ENCODE data around the gene KCNQ4. TPM values are rescaled to one million over a fixed set of nuclear protein-coding genes. Genes with fewer than 3 reads are reported as not detected.

KCNQ4 gene
- total and polyA plus RNA-seq, 2 donors (not counting 1 experiment from before 2014, with no cell fraction given) = 0.16 to 0.20 TPM

GRCh38 chr1:40884055-40884795 lies 100.6 kb downstream of the KCNQ4 start:
- Histone ChIP-seq H3K27ac (ENCODE audit: low read length in 2 of 2) (no peak overlapping the region), H2AFZ (ENCODE audit: insufficient read depth, low read depth, low read length, poor library complexity, severe bottlenecking) (peak overlapping the region; percentile 28), H3K36me3 (replicated peaks in 1 of 2; ENCODE audit: control extremely low read depth in 1 of 2, control insufficient read depth in 1 of 2, extremely low read depth in 1 of 2, insufficient read depth in 2 of 2, low read length in 1 of 2) (no peaks in the 10 kb centered on the region), H3K9me3 (ENCODE audit: control extremely low read depth in 1 of 3, control insufficient read depth in 2 of 3, insufficient read depth in 1 of 3, low read length in 2 of 3) (peaks cover 0 to 11% (median 8%) of the 10 kb centered on the region in 3 donors), H3K4me1 (ENCODE audit: control insufficient read depth in 2 of 2, insufficient read depth in 2 of 2, low read length in 2 of 2) (no peaks in the 10 kb centered on the region), H3K79me2 (ENCODE audit: control insufficient read depth, insufficient read depth, low read length) (no peaks in the 10 kb centered on the region), H3K4me2 (replicated peaks; ENCODE audit: low read depth, low read length, poor library complexity, severe bottlenecking) (peak overlapping the region; percentile 28), H3K27me3 (replicated peaks in 1 of 4; ENCODE audit: control extremely low read depth in 1 of 4, control insufficient read depth in 3 of 4, insufficient read depth in 4 of 4, low read length in 3 of 4) (peaks cover 0 to 32% (median 6%) of the 10 kb centered on the region in 4 experiments), H4K20me1 (ENCODE audit: control insufficient read depth, insufficient read depth, low read length, poor library complexity, severe bottlenecking) (no peaks in the 10 kb centered on the region), H3K4me3 (ENCODE audit: control extremely low read depth in 1 of 5, extremely low read depth in 1 of 5, insufficient read depth in 1 of 5, low read depth in 2 of 5, low read length in 4 of 5) (no peak overlapping the region), H3K9ac (ENCODE audit: low read length) (no peak overlapping the region)
- WGBS (ENCODE audit: insufficient coverage) = 23% methylated on average over 65 of the region's 73 CpGs
- ChIA-PET POLR2A (no interaction called here), CTCF (no interaction called here)
- TF ChIP-seq CTCF (IDR thresholded peaks at IDR 0.05) = no peak
- no peak for TF ChIP-seq EZH2 (IDR thresholded peaks at IDR 0.05; ENCODE audit: borderline replicate concordance, insufficient read depth, low read depth, low read length, poor library complexity, severe bottlenecking)
- Mint-ChIP-seq H3K4me3 (no peak overlapping the region), H3K27me3 (peaks cover 54% of the 10 kb centered on the region), H3K9me3 (ENCODE audit: insufficient read depth) (peaks cover 2% of the 10 kb centered on the region), H3K4me1 (peaks cover 3% of the 10 kb centered on the region), H3K27ac (no peak overlapping the region)
- intact Hi-C loops (cut with micrococcal nuclease) = no loop called here
- ATAC-seq (ENCODE audit: low read depth) = no peak
- DNase-seq = no peak

GRCh38 chr1:40886318-40887011 lies 102.9 kb downstream of the KCNQ4 start:
- no peak overlapping the region for H3K27ac ChIP-seq (ENCODE audit: low read length in 2 of 2)
- no peaks in the 10 kb centered on the region for H4K20me1 ChIP-seq (ENCODE audit: control insufficient read depth, insufficient read depth, low read length, poor library complexity, severe bottlenecking)
- ChIA-PET POLR2A (no interaction called here), CTCF (no interaction called here)
- H3K4me1 Mint-ChIP-seq = peaks cover 3% of the 10 kb centered on the region
- no peak overlapping the region for H3K4me3 Mint-ChIP-seq
- peaks cover 0 to 11% (median 8%) of the 10 kb centered on the region in 3 donors for H3K9me3 ChIP-seq (ENCODE audit: control extremely low read depth in 1 of 3, control insufficient read depth in 2 of 3, insufficient read depth in 1 of 3, low read length in 2 of 3)
- no peaks in the 10 kb centered on the region for H3K79me2 ChIP-seq (ENCODE audit: control insufficient read depth, insufficient read depth, low read length)
- ATAC-seq (ENCODE audit: low read depth) (no peak), DNase-seq (no peak)
- H3K4me1 ChIP-seq (ENCODE audit: control insufficient read depth in 2 of 2, insufficient read depth in 2 of 2, low read length in 2 of 2) = no peaks in the 10 kb centered on the region
- WGBS (ENCODE audit: insufficient coverage) = 71% methylated on average over 3 of the region's 7 CpGs
- peaks cover 0 to 21% (median 4%) of the 10 kb centered on the region in 4 experiments for H3K27me3 ChIP-seq (replicated peaks in 1 of 4; ENCODE audit: control extremely low read depth in 1 of 4, control insufficient read depth in 3 of 4, insufficient read depth in 4 of 4, low read length in 3 of 4)
- H3K4me3 ChIP-seq (ENCODE audit: control extremely low read depth in 1 of 5, extremely low read depth in 1 of 5, insufficient read depth in 1 of 5, low read depth in 2 of 5, low read length in 4 of 5) = no peak overlapping the region
- H2AFZ ChIP-seq (ENCODE audit: insufficient read depth, low read depth, low read length, poor library complexity, severe bottlenecking) = no peak overlapping the region
- no peak overlapping the region for H3K9ac ChIP-seq (ENCODE audit: low read length)
- intact Hi-C loops (cut with micrococcal nuclease) = no loop called here
- TF ChIP-seq EZH2 (IDR thresholded peaks at IDR 0.05; ENCODE audit: borderline replicate concordance, insufficient read depth, low read depth, low read length, poor library complexity, severe bottlenecking) (no peak), CTCF (IDR thresholded peaks at IDR 0.05) (no peak)
- H3K9me3 Mint-ChIP-seq (ENCODE audit: insufficient read depth) = peaks cover 2% of the 10 kb centered on the region
- H3K4me2 ChIP-seq (replicated peaks; ENCODE audit: low read depth, low read length, poor library complexity, severe bottlenecking) = no peak overlapping the region
- H3K27me3 Mint-ChIP-seq = peaks cover 56% of the 10 kb centered on the region
- H3K36me3 ChIP-seq (replicated peaks in 1 of 2; ENCODE audit: control extremely low read depth in 1 of 2, control insufficient read depth in 1 of 2, extremely low read depth in 1 of 2, insufficient read depth in 2 of 2, low read length in 1 of 2) = no peaks in the 10 kb centered on the region
- H3K27ac Mint-ChIP-seq = no peak overlapping the region

Measured in B cell (primary cell).